Measurements from ENCODE around the gene RPRD2.

The RPRD2 gene

GRCh38 chr1:150444232-150444631 is 80.3 kb downstream of the RPRD2 start:
- H3K27ac ChIP-seq: no peak overlapping the region
- TF ChIP-seq CTCF (conservative IDR thresholded peaks at IDR 0.05): no peak

GRCh38 chr1:150456146-150456647 is 92.2 kb downstream of the RPRD2 start:
- no peak overlapping the region for H3K27ac ChIP-seq
- no peak for TF ChIP-seq CTCF (conservative IDR thresholded peaks at IDR 0.05)

DNA sequence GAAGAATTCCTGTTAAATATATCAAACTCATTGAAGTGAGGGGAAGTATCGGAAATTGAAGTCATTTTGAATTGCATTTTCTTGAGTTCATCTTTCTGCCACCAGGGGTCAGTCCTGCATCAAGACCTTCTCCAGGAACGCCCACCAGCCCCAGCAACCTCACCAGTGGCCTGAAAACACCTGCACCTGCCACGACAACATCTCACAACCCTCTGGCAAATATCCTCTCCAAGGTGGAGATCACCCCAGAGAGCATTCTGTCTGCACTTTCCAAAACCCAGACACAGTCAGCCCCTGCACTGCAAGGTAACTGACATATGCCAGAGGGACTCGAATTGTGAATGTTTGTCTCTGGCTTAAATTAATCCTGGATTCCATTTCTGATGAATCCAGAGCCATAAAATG is 100.5 kb downstream of the RPRD2 start:
- H3K27ac ChIP-seq: no peak overlapping the region
- peak; percentile 88 for TF ChIP-seq CTCF (conservative IDR thresholded peaks at IDR 0.05)

DNA sequence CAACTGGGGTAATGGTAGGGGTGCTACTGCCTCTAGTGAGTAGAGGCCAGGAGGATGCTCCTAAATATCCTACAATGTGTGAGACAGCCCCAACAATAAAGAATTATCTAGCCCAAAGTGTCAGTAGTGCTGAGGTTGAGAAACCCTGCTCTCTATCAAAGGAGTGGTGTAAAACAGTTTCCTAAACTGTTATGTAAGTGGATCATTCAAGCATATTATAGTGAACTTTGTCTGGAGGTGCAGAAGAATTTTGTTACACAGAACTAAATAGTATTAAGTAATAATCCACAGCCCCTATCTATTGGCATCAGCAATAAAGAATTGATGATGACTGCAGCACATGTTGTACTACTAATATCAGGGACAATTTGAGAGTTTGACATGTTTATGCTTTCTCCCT is 103.0 kb downstream of the RPRD2 start:
- no peak overlapping the region for H3K27ac ChIP-seq
- TF ChIP-seq CTCF (conservative IDR thresholded peaks at IDR 0.05): no peak

- no peak for TF ChIP-seq CTCF (conservative IDR thresholded peaks at IDR 0.05)
- H3K27ac ChIP-seq: no peak overlapping the region
Measured at GRCh38 chr1:150469291-150469690, 105.3 kb downstream of the RPRD2 start.

DNA sequence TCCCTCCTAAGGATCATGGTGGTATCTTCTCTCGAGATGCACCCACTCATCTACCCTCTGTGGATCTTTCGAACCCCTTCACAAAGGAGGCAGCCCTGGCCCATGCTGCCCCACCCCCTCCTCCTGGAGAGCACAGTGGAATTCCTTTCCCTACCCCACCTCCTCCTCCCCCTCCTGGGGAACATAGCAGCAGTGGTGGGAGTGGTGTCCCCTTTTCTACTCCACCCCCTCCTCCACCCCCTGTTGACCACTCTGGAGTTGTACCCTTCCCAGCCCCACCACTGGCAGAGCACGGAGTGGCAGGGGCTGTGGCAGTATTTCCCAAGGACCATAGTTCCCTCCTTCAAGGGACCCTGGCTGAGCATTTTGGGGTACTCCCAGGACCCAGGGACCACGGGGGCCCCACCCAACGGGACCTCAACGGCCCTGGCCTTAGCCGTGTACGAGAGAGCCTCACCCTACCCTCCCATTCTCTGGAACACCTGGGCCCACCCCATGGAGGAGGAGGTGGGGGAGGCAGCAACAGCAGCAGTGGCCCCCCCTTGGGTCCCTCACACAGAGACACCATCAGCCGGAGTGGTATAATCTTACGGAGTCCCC is 108.8 kb downstream of the RPRD2 start:
- no peak for TF ChIP-seq CTCF (conservative IDR thresholded peaks at IDR 0.05)
- H3K27ac ChIP-seq: no peak overlapping the region

DNA sequence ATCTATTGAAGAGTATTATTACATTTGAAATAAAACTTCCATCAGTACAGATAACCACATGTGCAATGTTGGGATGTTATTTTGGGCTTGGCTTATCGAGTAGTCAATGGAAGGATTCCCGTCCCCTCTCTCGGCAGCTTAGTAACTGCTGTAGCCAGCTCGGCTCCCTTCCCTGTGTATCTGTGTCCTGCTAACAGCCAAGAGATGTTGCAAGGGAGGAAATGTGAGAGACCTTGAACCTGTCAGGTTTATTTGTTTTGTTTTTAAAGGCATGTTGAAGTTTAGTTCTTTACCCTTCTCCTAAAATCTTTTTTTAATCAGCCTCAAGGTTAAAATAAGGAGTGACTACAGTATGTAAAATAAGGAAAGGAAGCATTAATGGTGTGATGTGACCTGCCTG is 109.7 kb downstream of the RPRD2 start:
- TF ChIP-seq CTCF (conservative IDR thresholded peaks at IDR 0.05): no peak
- no peak overlapping the region for H3K27ac ChIP-seq

All from VCaP (cell line).